Osteocyte (in vitro differentiated cells): Measurements from ENCODE around the gene ADAMTS6. TPM values are rescaled to one million over a fixed set of nuclear protein-coding genes. Genes with fewer than 3 reads are reported as not detected.

ENCODE experiments used
- DNase-seq: peaks from one replicate; pipeline ENCODE4 v3.0.0; 2021; ENCODE audit warnings: mixed read lengths; ENCODE audit not compliant: unreplicated experiment; ENCODE audit errors: extremely low spot score
- H3K27ac Mint-ChIP-seq: one replicate; pipeline ENCODE4 v1.8.0; 2021; ENCODE audit warnings: mild to moderate bottlenecking, mixed read lengths; ENCODE audit not compliant: unreplicated experiment
- H3K27me3 Mint-ChIP-seq: one replicate; pipeline ENCODE4 v1.8.0; 2021; ENCODE audit warnings: mixed read lengths; ENCODE audit not compliant: unreplicated experiment
- H3K36me3 Mint-ChIP-seq: one replicate; pipeline ENCODE4 v1.8.0; 2021; ENCODE audit warnings: mixed read lengths; ENCODE audit not compliant: unreplicated experiment
- H3K4me1 Mint-ChIP-seq: one replicate; pipeline ENCODE4 v1.8.0; 2021; ENCODE audit warnings: mixed read lengths; ENCODE audit not compliant: unreplicated experiment
- H3K4me3 Mint-ChIP-seq: one replicate; pipeline ENCODE4 v1.8.0; 2021; ENCODE audit warnings: mild to moderate bottlenecking, moderate library complexity, mixed read lengths; ENCODE audit not compliant: unreplicated experiment
- H3K9me3 Mint-ChIP-seq: one replicate; pipeline ENCODE4 v1.8.0; 2021; ENCODE audit warnings: mixed read lengths; ENCODE audit not compliant: unreplicated experiment
- total RNA-seq: library from RNA; stranded (reverse); gene quantifications from 2 replicates; pipeline ENCODE4 v1.2.1, GENCODE V29; 2021
- TF ChIP-seq, protein P1 (sequence below): fragments of 200-600 bp; sonication (generic); IDR thresholded peaks from 2 replicates; pipeline ENCODE4 v1.5.0; 2021; ENCODE audit warnings: antibody characterized with exemption, mild to moderate bottlenecking, moderate library complexity

ADAMTS6 gene
- total RNA-seq, 1 donor from 2014 or later, result 4.7 TPM

DNA sequence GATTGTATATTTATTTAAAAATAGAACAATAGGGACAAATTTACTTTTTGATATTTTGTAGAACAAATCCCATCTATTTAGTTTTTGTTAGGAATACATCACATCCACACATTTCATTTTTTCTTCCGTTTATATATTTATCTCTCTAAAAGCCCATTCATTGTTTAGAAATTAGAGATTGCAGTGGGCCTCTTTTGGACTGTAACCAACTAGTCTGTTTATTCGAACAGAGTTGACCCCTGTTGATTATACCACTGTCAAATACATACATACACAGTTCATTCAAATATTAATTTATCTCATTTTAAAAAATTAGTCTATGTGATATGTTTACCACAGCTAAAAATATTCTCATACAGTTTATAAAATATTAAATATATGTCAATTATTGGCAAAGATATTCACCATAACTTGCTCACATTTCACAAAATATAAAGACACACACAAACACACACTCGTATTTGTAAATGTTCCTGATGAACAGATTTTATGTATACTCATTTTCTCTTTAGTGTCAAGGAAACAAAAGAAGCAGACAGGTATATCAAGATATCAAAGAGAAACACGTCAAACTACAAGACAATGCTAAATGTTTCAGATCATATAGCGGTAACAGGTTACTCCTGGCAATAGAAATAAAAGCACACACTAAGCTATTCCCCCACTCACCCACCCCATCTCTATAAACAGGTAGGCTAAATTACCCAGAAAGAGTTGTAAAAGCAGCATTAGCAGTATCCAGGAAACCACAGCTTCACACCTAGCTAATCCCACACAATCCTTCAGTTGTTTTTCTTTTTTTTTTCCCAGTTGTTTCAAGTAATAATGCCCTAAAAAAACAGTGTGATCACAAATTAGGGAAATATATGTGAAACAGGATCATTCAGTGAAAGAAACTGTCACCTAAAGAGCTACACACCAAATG is 283.9 kb downstream of the ADAMTS6 start:
- no peak for DNase-seq
- H3K36me3 Mint-ChIP-seq, result peaks cover 2% of the 10 kb centered on the region
- peak overlapping the region; percentile 78 for H3K27ac Mint-ChIP-seq
- no peaks in the 10 kb centered on the region for H3K27me3 Mint-ChIP-seq
- TF ChIP-seq, protein P1, sequence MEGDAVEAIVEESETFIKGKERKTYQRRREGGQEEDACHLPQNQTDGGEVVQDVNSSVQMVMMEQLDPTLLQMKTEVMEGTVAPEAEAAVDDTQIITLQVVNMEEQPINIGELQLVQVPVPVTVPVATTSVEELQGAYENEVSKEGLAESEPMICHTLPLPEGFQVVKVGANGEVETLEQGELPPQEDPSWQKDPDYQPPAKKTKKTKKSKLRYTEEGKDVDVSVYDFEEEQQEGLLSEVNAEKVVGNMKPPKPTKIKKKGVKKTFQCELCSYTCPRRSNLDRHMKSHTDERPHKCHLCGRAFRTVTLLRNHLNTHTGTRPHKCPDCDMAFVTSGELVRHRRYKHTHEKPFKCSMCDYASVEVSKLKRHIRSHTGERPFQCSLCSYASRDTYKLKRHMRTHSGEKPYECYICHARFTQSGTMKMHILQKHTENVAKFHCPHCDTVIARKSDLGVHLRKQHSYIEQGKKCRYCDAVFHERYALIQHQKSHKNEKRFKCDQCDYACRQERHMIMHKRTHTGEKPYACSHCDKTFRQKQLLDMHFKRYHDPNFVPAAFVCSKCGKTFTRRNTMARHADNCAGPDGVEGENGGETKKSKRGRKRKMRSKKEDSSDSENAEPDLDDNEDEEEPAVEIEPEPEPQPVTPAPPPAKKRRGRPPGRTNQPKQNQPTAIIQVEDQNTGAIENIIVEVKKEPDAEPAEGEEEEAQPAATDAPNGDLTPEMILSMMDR, result no peak
- H3K4me1 Mint-ChIP-seq, result peaks cover 43% of the 10 kb centered on the region
- H3K9me3 Mint-ChIP-seq, result no peaks in the 10 kb centered on the region
- H3K4me3 Mint-ChIP-seq, result no peak overlapping the region

DNA sequence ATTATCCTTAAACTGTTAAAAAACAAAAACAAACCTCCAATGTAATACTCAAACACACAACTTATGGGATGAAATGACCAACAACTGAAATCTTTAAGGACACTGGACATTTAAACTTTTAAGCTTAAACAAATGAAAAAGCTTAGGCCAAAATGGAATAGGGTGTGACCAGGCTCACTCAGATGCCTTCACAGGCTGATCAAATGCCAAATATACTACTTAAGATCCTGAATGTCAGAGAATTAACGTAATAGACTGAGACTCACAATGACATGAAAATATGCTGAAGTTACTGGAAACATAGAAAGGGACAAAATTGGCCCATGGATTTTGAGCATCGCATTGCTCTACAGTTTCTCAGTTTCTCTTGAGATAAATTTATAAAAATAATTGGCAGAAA is 286.8 kb downstream of the ADAMTS6 start:
- TF ChIP-seq, protein P1, result no peak
- no peak overlapping the region for H3K4me3 Mint-ChIP-seq
- H3K9me3 Mint-ChIP-seq, result no peaks in the 10 kb centered on the region
- DNase-seq, result no peak
- H3K4me1 Mint-ChIP-seq, result peaks cover 49% of the 10 kb centered on the region
- H3K27me3 Mint-ChIP-seq, result no peaks in the 10 kb centered on the region
- no peak overlapping the region for H3K27ac Mint-ChIP-seq
- peaks cover 2% of the 10 kb centered on the region for H3K36me3 Mint-ChIP-seq

DNA sequence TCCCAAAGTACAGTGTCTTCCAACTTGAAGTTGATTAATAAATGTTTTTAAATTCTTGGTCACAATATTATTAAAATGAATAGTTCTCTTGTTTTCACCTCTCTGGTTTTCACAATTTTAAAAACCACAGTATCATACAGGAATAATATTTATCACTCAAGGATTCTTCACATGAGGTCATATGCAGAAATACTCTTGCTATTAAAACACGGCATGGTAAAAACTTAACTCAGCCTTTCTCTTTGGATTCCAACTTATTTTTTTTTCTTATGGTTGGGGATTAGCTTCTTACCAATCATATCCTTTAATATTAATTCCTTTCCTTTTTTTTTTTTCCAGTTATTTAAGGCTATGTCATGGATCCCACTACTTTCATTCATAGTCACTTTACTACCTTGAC is 289.4 kb downstream of the ADAMTS6 start:
- H3K4me1 Mint-ChIP-seq, result peaks cover 33% of the 10 kb centered on the region
- H3K27ac Mint-ChIP-seq, result peak overlapping the region; percentile 81
- DNase-seq, result no peak
- H3K4me3 Mint-ChIP-seq, result no peak overlapping the region
- TF ChIP-seq, protein P1, result no peak
- no peaks in the 10 kb centered on the region for H3K27me3 Mint-ChIP-seq
- H3K9me3 Mint-ChIP-seq, result no peaks in the 10 kb centered on the region
- peaks cover 2% of the 10 kb centered on the region for H3K36me3 Mint-ChIP-seq

DNA sequence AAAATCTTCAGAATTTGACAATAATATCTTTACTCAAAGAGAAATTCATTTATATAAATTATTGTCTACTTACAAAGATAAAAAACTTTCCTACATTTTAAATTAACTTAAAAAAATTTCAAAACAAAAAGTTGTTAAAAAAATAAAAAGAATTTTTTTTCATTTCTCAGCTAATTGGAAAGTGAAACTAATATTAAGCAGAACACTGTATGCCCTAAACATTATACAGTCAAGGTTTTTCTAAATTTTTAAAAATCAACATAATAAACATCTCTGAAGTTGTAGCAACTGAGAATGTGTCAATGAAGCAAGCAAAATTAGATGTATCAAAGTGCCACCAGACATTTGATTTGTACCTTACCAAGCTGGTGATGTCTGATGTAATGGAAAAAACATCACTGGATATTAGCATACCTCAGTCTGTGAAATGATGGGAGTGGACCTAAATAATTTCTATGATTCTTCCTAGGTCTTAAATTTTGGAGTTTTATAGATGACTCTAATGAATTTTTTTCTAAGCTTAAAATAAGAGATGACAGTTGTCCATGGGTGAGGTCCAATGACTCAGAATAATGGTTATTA is 290.1 kb downstream of the ADAMTS6 start:
- TF ChIP-seq, protein P1, result no peak
- Mint-ChIP-seq H3K4me3 (no peak overlapping the region), H3K4me1 (peaks cover 38% of the 10 kb centered on the region), H3K9me3 (no peaks in the 10 kb centered on the region), H3K36me3 (peaks cover 2% of the 10 kb centered on the region), H3K27ac (peak overlapping the region; percentile 83), H3K27me3 (no peaks in the 10 kb centered on the region)
- DNase-seq, result no peak

DNA sequence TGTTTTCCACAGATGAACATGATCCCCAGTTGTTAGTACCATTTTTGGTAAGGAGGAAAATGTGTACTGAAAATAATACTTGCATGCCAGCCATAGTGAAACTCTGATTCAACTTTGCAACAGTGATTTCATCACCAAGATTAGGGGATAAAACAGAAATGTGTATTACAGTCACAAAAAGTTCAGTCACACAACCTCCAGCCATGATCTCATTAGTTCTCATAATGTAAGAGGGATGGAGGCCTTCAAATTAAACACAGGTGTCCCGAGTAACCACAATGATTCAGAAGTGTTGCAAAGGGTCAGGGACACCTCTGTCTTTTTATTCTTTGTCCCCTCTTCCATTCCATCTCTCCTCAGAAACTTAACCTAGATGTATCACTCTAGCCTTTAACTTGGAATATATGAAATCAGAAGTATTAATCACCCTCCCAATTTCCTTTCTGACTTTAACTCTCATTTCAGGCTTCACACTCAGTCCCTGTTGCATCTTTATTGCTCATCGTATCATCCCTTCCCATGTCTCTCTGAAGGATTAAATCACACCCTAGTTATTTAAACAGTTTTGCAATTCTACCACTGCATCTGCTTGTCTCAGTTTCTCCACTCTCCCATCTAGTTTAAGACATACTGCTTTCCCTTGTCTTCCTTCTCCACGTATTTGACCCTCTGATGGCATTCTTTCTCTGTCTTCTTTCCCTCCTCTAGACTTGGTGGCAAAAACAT is 291.2 kb downstream of the ADAMTS6 start:
- peaks cover 40% of the 10 kb centered on the region for H3K4me1 Mint-ChIP-seq
- TF ChIP-seq, protein P1, result no peak
- no peaks in the 10 kb centered on the region for H3K27me3 Mint-ChIP-seq
- H3K9me3 Mint-ChIP-seq, result no peaks in the 10 kb centered on the region
- no peaks in the 10 kb centered on the region for H3K36me3 Mint-ChIP-seq
- no peak for DNase-seq
- H3K4me3 Mint-ChIP-seq, result no peak overlapping the region
- H3K27ac Mint-ChIP-seq, result peak overlapping the region; percentile 83
